ENCODE results near the gene RHOH.

Gene RHOH

GRCh38 chr4:40178672-40179071 lies 18.2 kb upstream of the RHOH start:
- no peak for DNase-seq (ENCODE audit: low read depth)
- TF ChIP-seq CTCF (IDR thresholded peaks at IDR 0.05; ENCODE audit: low read length, missing control alignments): no peak
- no peak overlapping the region for H3K4me3 ChIP-seq (replicated peaks; ENCODE audit: low read depth, low read length)

GRCh38 chr4:40179360-40179759 lies 17.5 kb upstream of the RHOH start:
- DNase-seq (ENCODE audit: low read depth): no peak
- no peak overlapping the region for H3K4me3 ChIP-seq (replicated peaks; ENCODE audit: low read depth, low read length)
- TF ChIP-seq CTCF (IDR thresholded peaks at IDR 0.05; ENCODE audit: low read length, missing control alignments): no peak

- DNase-seq (ENCODE audit: low read depth): peak; percentile 91
- no peak overlapping the region for H3K4me3 ChIP-seq (replicated peaks; ENCODE audit: low read depth, low read length)
- no peak for TF ChIP-seq CTCF (IDR thresholded peaks at IDR 0.05; ENCODE audit: low read length, missing control alignments)
These were observed 16.5 kb upstream of the RHOH start for GRCh38 chr4:40180356-40180755.

GRCh38 chr4:40182001-40182400 lies 14.8 kb upstream of the RHOH start:
- no peak for DNase-seq (ENCODE audit: low read depth)
- TF ChIP-seq CTCF (IDR thresholded peaks at IDR 0.05; ENCODE audit: low read length, missing control alignments): no peak
- no peak overlapping the region for H3K4me3 ChIP-seq (replicated peaks; ENCODE audit: low read depth, low read length)

GRCh38 chr4:40182954-40183353 lies 13.9 kb upstream of the RHOH start:
- DNase-seq (ENCODE audit: low read depth): no peak
- no peak for TF ChIP-seq CTCF (IDR thresholded peaks at IDR 0.05; ENCODE audit: low read length, missing control alignments)

GRCh38 chr4:40183615-40184411 lies 13.0 kb upstream of the RHOH start:
- no peak for TF ChIP-seq CTCF (IDR thresholded peaks at IDR 0.05; ENCODE audit: low read length, missing control alignments)
- peak; percentile 27 for DNase-seq (ENCODE audit: low read depth)
- no peak overlapping the region for H3K4me3 ChIP-seq (replicated peaks; ENCODE audit: low read depth, low read length)

More at GRCh38 chr4:40182954-40183353, 13.9 kb upstream of the RHOH start:
- H3K4me3 ChIP-seq (replicated peaks; ENCODE audit: low read depth, low read length): no peak overlapping the region
